Fibroblast of skin of left biceps (primary cell): ENCODE data around the gene SIM2.

Source experiments
- DNase-seq, 2 experiments: peaks; one replicate each; pipeline ENCODE4 v3.0.0-alpha.2; 2013; ENCODE audit warnings: low read depth in 2 of 2

Gene SIM2

DNA sequence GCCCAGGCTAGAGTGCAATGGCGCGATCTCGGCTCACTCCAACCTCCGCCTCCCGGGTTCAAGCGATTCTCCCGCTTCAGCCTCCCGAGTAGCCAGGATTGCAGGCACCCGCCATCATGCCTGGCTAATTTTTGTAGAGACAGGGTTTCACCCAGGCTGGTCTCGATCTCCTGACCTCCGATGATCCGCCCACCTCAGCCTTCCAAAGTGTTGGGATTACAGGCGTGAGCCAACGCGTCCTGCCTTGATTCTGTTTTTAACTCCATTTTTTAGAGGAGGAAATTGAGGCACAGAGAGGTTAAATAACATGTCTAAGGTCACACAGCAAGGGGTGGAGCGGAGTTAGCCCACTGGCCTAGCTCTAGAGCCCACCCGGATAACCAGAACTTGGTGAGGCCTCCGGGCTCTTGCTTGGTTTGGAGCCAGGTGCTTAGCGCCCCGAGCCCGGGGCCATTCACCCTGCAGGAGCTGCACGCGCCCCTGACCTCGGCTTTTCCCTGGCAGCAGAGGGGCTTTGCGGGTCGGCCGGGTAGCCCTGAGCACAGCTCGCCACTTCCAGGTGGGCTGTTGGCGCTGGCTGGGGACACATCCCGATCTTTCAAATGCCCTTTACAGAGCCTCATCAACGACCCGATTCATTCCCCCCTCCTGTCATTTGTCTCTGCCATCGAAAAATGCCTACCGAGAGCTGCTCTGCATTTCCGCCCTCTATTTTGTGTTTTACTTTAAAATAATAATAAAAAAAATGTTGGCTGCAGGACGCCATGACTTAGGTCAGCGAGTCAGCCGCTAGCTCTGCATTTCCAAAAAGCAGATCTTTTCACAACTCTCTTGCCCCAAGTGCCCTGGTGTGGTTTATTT lies 11.2 kb downstream of the SIM2 start:
- no peak for DNase-seq

DNA sequence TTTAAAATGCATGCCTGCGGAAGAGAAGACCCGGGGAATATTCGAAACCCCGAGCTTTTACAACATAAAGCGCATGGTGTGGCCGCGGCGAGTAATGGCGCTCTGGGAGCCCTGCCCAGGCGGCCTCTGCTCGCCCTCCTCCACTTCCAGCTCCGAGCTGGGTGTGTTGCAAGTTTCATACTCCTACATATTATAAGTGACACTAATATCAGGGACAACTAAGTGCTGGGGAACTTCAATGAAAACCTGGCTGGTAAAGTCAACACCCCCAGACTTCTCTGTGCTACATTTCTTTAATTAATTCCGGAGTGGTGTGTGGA lies 11.8 kb downstream of the SIM2 start:
- DNase-seq, result no peak

DNA sequence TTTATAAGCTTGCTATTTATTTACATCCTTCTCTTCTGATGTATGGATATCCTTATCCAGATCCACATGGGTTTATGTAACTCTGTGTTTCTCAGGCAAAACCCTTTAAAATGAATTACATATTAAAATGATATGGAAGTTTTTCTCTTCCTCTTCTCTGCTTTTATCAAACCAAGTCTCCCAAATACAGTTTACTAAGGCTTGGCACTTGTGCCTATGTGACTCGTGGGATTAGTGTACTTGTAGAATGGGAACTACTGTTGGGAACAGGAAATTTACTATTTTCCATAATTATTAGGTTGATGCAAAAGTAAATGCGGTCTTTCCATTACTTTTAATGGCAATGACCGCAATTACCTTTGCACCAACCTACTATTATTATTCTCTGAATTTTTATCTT lies 14.8 kb downstream of the SIM2 start:
- DNase-seq, result no peak

DNA sequence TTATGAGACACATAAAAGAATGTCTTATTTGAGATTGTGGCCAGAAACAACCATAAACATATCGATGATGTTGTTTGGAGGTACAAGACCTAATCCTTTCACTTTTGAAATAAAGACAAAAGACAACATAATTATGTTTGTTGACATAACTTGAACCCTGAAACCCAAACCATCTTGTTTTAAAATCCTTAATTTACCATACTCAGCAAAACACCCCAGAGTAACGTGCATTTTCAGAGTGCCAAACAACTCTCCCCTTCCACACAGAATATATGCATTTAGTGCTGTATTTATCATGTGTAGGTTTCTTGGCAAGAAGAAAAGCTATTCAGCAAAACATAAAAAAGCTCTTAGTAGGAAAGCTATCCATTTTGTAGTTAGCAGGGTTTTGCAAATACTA lies 17.5 kb downstream of the SIM2 start:
- no peak for DNase-seq

DNA sequence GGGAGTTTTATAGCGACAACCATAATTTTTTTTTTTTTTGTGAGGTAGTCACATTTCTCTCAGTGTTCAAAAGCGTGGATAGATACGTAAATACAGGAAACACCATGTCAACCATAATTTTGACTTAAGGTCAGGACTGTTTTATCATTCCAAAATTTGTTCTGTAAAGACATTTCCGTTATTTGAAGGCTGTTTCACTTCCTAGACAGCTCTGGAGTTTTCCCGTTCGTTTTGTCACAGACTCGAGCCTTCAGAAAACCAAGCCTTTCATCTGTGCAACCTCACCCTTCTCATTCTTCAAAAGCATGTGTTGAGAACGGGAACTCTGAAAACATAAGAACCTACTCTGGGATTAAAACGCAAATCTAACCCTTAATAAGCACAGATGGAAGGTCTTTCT lies 17.9 kb downstream of the SIM2 start:
- no peak for DNase-seq

DNA sequence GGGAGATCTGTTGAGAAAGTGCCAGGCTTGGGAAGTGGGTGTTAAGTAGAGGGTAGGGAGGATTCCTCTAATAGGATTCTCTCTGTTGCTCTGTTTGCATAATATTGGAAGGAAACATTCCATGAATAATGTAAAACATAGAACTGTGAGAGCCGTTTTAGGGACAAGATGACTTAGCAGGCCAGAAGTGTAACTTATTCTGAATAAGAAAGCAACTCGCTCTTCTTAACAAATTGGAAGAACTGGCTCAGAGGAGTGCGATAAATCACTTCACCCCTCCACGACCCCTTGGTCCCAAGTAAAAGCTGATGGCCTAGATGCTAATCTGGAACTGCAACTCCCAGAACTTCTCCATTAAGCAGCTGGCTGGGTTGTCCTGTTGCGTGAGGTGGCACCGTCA lies 19.1 kb downstream of the SIM2 start:
- no peak for DNase-seq

DNA sequence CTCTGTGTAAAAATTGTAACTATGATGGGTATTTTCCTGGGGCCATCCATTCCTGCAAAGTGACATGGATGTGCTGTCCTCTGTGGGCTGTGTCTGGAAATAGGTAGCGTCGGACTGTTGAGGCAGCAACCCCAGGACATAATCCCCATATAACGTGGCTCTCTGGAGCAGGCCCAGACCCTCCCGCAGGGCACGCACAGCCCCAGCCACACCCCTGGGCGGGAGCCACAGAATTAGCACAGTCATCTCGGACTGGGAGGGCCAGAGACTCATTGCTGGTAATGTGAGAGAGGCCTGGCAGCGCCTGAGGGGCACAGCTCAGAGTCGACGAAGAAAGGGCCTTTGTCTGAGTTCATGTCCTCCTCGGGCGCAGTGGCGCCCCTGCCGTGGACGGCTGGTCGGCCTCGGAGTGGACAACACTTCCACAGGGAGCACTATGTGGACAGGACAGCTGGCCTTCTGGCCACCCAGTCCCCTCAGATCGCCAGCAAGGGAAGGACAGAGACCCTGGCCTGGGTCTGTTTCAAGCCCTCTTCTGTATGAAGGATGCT lies 20.1 kb downstream of the SIM2 start:
- DNase-seq, result no peak

DNA sequence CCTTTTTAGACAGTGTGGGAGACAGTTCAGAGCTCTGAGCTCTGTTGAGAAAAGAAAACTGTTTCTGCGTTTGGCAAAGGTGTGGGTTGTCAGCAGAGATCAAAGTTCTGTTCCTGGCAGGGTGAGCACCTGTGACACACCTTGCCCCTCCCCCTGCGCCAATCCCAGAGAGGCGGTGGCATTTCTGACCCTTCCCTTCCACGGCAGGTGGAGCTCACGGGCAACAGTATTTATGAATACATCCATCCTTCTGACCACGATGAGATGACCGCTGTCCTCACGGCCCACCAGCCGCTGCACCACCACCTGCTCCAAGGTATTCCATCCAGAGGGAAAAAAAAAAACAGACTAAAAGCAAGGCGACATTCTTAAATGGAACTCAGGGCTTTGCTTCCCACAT lies 20.7 kb downstream of the SIM2 start:
- no peak for DNase-seq

DNA sequence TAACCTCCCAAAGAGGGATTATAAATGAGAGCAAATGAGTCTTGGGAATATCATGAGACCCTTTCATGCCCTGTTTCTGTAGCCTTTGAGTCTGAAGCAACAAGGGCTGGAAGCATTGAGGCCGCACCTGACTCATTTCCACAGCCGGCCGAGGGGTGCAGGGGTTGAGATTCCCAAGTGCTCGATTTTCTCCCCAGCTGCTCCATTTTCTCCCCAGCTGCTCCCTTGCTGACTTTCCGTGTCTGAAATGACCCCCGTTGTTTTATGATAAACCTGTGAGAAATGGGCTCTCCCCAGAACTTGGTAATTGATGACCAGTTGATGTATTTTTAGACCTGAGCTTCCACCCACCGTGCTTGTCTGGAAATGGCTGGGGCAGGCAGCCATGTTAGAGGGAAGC lies 22.9 kb downstream of the SIM2 start:
- DNase-seq, result no peak

DNA sequence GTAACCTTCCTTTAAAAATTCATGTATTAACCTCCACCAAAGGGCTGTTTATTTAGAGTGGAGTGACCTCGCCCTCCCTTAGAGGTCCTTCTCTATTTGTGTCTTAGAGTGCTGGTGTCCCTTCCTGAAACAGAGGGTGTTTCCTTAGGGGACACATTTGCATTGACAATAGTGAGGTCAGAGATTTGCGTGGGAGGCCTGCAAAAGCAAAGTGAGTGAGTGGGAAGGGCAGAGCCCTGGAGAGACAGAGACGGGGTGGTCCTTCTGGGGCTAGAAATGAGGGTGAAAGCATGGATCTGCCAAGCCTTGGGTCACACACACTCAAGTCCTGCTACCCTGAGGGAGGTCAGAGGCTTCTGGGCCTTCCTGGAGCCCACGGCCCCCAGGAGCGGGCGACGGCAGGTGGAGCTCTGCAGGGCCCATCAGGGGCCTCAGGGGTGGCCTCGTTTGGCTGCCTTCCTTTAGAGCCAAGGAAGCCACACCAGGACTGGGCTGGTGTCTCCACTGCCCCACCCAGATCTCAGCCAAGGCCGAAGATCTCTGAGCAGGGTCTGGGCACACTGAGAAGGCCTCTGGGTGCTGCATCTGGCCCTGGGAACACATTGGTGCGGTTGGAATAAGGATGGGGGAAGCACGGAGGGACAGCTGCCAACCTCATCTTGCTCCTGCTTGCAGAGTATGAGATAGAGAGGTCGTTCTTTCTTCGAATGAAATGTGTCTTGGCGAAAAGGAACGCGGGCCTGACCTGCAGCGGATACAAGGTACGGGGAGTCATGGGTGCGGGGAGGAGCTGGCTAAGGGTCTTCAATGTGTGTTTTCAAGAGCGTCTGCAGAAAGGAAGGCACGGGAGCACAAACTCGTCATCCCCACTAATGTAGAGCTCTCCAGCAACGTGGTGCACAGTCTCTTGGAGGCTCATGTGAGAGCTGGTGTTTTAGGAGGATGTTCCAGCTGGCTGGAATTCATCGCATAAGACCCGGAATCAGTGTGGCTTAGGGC lies 23.8 kb downstream of the SIM2 start:
- DNase-seq, result no peak

DNA sequence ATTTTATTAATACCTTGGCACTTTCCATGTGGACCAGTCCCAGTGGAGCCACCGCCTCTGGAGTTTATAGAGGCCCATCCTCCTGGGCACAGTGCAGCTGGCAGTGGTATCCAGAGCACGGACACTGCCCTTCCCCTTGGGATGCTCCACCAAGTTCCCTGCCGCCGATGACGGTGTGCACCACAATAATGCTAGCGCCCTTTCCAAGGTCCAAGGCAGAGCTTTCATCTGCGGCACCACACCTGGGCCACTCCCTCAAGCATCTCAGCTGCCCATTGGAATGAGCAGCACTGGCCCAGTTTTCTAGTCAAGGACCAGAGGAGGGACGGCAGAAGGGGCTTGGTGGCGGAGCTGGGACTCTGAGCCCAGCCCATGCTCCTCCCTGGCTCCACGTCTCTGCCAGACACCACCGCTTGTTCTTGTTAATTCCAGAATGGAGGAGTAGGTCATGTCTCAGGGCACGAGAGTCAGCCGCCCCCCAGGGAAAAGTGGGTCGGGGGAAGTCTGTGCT lies 24.5 kb downstream of the SIM2 start:
- no peak for DNase-seq

DNA sequence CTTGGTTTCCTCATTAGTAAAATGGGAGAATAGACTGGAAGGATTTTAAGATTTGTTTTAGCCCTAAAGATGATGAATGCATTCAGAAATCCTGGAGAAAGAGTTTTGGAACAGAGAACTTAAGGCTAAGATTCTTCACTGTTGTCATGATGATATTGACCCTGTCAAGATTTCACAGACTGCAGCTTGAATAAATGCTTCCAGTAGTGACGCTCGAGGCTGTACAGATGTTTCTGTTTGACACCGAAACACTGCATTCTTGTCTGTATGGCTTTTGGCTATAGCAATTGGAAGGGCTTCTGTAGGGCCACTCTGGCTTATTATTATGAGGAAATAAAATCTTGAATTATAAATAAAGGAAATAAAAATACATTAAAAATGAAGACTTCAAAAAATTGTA lies 25.7 kb downstream of the SIM2 start:
- no peak for DNase-seq

DNA sequence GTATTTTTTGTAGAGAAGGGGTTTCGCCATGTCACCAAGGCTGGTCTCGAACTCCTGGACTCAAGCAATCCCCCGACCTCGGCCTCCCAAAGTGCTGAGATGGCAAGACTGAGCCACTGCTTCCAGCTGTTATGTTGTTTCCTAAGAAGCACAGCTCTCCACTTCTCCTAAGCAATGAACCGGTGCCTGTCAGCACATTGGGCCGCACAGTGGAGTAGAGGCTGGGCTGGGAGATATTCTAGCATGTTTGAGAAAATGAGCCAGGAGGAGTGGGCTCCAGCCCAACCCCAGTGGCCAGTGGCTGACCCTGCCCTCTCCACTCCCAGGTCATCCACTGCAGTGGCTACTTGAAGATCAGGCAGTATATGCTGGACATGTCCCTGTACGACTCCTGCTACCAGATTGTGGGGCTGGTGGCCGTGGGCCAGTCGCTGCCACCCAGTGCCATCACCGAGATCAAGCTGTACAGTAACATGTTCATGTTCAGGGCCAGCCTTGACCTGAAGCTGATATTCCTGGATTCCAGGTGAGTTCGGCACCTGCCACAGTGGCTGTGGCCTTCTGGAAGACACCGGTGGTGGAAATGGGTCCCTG lies 27.0 kb downstream of the SIM2 start:
- no peak for DNase-seq

DNA sequence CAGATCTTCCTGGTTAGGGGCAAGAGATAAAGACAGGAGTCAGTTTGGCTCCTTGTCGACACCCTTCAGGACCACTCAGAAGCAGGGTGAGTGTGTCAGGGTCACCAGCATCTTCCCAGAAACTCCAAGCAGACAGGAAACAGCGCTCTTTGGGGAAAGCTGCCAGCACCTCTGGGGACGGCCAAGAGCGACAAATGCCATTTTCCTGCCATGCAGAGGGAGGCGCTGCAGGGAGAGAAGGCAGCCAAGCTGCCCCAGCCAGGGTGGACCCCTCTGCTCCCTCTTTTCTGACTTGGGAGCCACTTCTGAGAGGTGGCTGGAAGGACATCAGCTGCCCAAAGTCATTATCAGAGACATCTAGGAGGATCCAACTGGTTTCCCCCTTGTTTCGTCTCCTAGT lies 29.0 kb downstream of the SIM2 start:
- DNase-seq, result no peak

DNA sequence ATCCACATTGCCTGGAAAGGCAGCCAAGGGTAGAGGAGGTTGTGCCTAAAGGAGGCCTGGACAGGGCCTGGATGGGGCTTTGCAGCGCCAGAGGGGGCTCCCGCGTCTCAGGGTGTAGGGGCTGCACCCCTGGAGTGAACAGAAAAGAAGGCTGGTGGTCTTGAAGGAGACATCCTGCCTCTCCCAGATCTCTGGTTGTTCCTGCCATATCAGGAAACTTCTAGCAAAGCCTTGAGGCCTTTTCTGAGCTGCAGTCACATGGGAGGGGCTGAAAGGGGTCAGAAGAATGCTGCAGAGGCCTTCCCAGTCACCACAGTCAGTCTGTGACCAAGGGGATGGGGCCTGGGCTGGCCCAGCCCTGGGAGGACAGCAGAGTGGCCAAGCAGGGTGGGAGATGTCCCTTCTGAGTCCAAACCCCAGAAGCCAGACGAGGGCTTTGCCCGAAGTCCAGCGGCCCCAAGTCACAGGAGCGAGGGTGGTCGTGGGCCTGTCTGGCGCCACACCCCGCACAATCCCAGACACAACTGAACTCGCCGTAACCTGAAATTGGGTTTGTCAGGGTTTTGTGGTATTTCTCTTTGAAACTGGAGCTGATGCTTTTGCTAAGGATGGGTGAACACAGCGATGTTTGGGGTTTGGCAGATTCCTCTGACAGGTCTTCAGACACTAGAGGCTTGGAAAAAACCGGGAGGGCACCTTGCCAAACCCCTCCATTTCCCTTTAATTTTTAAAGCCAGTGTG lies 29.6 kb downstream of the SIM2 start:
- DNase-seq, result no peak

DNA sequence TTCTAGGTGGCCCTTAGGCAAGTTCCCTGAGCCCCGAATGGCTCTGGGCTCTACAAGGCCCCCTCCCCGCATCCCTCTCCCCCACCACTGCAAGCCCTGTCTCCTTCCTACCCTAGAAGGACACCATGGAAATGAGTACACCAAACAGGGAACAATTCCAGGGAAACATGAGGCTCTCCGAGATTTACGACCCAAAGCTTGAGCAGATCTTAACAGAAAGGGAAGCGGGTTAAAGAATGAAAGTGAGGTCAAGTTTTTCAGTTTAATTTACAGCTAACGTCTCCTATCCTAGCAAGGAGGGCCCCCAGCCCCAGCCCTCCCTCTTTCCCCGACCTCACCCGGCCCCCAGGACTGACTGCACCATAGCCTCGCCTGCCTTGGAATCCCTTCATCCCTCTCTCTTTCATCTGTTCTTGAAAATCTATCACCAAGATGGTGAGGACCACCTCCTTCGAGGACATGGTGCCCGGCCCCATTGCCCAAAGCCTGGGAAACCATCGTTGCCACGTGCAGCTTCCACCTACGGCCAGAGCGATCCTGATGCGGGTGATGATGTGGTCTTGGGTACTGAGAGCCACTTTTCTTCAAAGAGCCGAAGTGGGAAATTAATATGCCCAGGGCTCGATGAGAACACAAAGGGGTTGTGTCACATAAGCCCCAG lies 30.5 kb downstream of the SIM2 start:
- DNase-seq, result no peak

DNA sequence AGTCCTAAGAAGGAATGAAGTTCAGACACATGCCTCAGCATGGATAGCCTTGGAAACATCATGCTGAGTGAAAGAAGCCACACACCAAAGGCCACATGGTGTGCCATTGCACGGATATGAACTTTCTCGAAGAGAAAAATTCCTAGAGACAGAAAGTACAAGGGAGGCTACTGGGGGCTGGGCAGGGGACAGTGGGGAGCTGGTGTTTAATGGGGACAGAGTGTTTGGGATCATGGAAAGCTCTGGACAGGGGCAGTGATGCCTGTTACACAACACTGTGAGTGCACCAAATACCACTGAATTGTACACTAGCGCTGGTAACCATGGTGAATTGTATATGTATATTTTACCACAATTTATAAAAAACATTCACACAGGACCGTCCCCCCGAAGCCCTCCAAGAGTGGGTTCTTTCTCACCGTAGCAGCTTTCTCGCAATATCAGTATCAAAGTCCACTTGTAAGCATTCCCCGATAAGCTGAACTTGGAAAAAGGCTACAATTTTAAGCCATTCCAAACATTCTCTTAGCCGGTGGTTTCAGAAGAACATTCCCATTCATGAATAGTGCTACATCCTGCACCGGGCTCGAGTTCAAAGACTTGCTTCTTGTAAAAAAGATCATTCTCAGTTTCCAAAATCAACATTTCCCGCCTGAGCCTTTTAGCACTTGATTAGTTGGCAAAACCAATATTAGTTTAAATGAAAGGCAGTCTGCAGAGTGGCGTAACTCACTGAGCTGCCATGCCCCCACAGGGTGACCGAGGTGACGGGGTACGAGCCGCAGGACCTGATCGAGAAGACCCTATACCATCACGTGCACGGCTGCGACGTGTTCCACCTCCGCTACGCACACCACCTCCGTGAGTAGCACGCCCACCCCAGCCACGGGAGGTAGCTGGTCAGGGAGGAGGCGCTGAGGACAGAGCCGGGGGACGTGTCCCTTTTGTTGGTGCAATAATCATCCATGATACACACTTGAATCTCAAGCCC lies 31.7 kb downstream of the SIM2 start:
- DNase-seq, result no peak

DNA sequence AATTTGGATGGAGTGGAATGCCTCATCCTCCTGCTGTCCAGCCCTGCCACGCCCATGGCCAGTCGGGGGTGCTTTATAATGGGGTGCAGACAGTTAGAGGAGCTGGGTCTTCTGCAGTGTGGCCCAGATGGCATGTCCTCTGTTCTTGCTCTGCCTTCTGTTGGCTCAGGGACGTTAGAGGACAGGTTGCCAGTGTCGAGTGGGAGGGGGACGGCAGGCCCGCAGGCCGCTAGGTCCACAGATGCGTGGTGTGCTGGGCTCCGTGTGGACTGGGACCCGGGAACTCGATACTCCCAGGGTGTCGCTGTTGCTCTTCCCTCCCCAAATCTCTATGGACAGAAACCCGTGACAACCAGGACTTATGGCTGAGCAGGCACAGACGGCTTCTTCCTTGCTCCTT lies 33.3 kb downstream of the SIM2 start:
- no peak for DNase-seq

DNA sequence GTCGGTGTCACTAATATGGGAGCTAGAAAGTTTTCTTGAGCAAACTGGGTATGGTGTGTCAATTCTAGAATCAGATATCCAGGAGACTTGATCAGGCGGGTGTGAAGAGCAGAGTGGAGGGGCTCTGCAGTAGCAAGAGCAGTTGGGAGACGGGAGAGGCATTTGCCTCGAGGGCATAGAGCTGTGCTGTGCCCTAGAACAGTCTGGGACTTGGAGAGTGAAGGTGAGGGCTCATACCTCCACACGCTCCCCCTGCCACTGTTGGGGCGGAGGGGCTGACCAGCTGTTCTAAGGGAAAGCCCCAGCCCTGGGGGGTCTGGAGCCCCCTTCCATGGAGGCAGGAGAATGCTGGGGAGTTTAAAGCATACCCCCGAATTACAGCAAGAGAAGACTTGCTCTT lies 33.8 kb downstream of the SIM2 start:
- DNase-seq, result no peak

DNA sequence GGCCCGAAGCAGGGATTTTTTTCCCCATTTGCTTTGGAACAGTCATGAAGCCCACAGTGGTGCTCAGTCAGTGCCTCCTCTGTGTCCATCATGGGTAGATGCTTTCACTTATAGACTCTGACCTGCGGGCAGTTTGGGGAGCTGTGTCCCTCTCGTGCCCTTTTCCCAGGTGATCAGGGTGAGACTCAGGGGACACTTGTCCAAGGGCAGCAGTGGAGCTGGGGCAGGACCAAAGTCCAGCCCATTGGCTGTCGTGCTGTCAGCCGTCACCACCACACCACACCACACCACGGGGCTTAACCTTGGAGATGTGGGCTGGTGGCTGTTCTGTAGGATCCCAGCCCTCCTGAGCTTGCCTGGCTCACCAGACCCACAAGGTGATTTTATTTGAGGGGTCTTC lies 34.9 kb downstream of the SIM2 start:
- DNase-seq, result no peak
